ENCODE results near the gene GJC2.

The GJC2 gene

DNA sequence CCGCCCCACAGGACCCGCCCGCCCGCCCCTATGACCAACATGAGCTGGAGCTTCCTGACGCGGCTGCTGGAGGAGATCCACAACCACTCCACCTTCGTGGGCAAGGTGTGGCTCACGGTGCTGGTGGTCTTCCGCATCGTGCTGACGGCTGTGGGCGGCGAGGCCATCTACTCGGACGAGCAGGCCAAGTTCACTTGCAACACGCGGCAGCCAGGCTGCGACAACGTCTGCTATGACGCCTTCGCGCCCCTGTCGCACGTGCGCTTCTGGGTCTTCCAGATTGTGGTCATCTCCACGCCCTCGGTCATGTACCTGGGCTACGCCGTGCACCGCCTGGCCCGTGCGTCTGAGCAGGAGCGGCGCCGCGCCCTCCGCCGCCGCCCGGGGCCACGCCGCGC, 8.0 kb downstream of the GJC2 start:
- Mint-ChIP-seq H3K27ac (no peak overlapping the region), H3K4me3 (peak overlapping the region; percentile 22 to 46)
- peak; percentile 33 for ATAC-seq

GRCh38 chr1:228158151-228159007, 8.6 kb downstream of the GJC2 start:
- DNase-seq (no peak), ATAC-seq (peak; percentile 21)
- Mint-ChIP-seq H3K4me3 (no peak overlapping the region), H3K27ac (no peak overlapping the region), H3K27me3 (no peaks in the 10 kb centered on the region), H3K9me3 (no peaks in the 10 kb centered on the region), H3K4me1 (peaks cover 57% of the 10 kb centered on the region)

More for the DNA sequence above, 8.0 kb downstream of the GJC2 start:
- H3K9me3 Mint-ChIP-seq, result no peaks in the 10 kb centered on the region
- H3K4me1 Mint-ChIP-seq, result peaks cover 53% of the 10 kb centered on the region
- no peaks in the 10 kb centered on the region for H3K27me3 Mint-ChIP-seq
- DNase-seq, result no peak

DNA sequence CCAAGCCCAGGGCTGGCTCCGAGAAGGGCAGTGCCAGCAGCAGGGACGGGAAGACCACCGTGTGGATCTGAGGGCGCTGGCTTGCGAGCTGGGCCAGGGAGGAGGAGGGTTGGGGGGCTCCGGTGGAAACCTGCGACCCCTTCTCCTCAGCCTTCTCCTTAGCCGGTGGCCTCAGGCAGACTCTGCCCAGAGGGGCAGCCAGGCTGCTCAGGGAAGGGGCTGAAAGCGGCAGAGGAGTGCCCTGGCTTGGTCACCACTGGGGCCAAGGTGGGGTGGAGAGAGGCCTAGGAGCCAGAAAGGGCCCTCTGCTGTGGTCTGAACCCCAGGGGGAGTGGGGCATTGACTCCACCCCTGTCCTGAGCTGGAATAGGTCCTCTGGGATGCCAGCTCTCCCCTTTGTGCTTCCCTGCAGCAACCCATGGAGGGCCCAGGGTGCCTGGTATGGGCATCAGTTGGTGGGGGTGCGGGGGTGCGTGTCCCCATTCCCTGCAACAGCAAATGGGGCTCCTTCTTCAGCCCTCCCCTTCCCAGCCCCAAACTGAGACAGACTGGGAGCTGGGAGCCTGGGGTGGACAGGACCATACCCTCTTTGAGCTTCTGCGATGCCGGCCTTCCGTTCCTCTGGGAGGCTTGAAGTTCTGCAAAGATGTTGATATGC, 9.4 kb downstream of the GJC2 start:
- Mint-ChIP-seq H3K27me3 (no peaks in the 10 kb centered on the region), H3K27ac (no peak overlapping the region)

GRCh38 chr1:228160201-228160761, 10.6 kb downstream of the GJC2 start:
- Mint-ChIP-seq H3K27ac (no peak overlapping the region), H3K9me3 (no peaks in the 10 kb centered on the region), H3K4me3 (no peak overlapping the region), H3K27me3 (no peaks in the 10 kb centered on the region), H3K4me1 (peaks cover 57% of the 10 kb centered on the region)
- no peak for ATAC-seq
- DNase-seq, result no peak

More for the DNA sequence above, 9.4 kb downstream of the GJC2 start:
- no peak for DNase-seq
- Mint-ChIP-seq H3K4me3 (no peak overlapping the region), H3K4me1 (peaks cover 60% of the 10 kb centered on the region), H3K9me3 (no peaks in the 10 kb centered on the region)
- no peak for ATAC-seq

DNA sequence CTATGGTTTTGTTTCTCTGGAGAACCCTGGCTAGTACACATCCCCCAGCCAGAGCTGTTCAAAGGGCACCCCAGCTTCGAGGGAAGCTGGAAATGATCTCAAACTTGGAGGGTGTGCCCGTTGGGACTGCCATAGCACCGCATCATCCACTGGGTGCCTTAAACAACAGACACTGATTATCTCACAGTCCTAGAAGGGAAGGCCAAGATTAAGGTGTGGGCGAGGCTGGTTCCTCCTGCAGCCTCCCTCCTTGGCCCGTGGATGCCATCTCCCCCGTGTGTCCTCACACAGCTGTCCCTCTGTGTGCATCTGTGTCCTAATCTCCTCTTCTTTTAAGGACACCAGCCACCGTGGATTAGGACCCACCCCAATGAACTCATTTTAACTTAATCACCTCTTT, 11.6 kb downstream of the GJC2 start:
- Mint-ChIP-seq H3K4me3 (no peak overlapping the region), H3K27ac (no peak overlapping the region), H3K9me3 (no peaks in the 10 kb centered on the region), H3K27me3 (no peaks in the 10 kb centered on the region), H3K4me1 (peaks cover 46% of the 10 kb centered on the region)
- ATAC-seq (no peak), DNase-seq (no peak)

DNA sequence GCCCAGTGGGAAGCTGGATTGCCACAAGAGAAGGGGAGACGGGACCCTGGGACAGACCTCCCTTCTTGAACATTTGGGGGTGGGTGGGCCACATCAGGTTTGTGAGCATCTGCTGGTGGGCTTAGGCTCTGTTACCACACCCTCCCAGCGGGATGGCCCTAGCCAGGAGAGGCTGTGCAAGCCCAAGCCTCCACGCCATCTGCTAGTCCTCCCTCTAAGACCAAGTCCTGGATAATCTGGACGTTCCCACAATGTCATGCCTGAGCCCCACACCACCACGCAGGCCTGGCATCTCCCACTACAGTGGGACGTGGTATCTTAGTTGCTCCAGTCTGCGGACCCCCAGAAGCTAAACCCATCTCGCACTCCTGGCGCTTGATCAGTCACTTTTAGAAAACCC, 12.1 kb downstream of the GJC2 start:
- H3K27ac Mint-ChIP-seq, result peak overlapping the region in 1 of 2 donors; percentile 61
- no peaks in the 10 kb centered on the region for H3K27me3 Mint-ChIP-seq
- peak overlapping the region in 1 of 2 donors; percentile 45 for H3K4me3 Mint-ChIP-seq
- peaks cover 46% of the 10 kb centered on the region for H3K4me1 Mint-ChIP-seq
- H3K9me3 Mint-ChIP-seq, result no peaks in the 10 kb centered on the region
- ATAC-seq (no peak), DNase-seq (no peak)

DNA sequence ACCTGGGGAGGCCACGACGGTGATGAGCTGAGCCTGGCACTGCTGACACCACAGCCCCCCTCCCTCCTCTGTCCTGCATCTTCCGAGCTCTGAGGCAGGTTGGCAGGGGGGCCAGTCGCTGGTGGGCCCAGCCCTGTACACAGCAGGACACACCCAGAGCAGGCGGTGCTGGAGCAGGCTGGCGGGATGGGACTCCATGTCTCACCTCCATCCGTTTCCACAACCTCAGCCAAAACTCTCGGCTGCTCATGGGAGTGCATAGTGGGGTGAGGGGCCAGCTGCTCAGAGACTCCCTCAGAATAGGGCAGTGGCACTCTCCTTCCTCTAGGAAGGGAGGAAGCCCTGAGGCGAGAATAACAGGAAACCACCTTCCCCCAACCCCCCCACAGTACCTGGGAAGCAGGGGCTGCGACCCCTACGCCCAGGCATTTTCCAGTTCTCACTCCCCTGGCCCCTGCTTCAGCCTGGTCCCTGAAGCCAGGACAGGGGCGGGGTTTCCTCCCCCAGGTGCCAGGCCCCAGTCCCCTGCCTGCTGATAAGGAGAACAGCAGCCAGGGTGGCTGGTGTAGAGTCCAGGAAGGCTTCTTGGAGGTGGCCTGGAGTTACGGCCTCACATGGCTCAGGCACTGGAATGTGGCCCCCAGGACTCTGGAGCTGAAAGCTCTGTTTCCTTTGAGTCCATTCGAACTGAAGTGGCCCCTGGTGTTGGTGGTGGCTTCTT, 12.7 kb downstream of the GJC2 start:
- DNase-seq, result no peak

GRCh38 chr1:228163007-228163753, 13.4 kb downstream of the GJC2 start:
- ATAC-seq (no peak), DNase-seq (no peak)
- Mint-ChIP-seq H3K9me3 (no peaks in the 10 kb centered on the region), H3K27me3 (no peaks in the 10 kb centered on the region), H3K4me3 (no peak overlapping the region), H3K4me1 (peaks cover 51% of the 10 kb centered on the region), H3K27ac (peak overlapping the region; percentile 61 to 78)

More for the DNA sequence above, 12.7 kb downstream of the GJC2 start:
- Mint-ChIP-seq H3K27ac (peak overlapping the region; percentile 61 to 78), H3K9me3 (no peaks in the 10 kb centered on the region), H3K4me1 (peaks cover 45% of the 10 kb centered on the region), H3K27me3 (no peaks in the 10 kb centered on the region), H3K4me3 (peak overlapping the region in 1 of 2 donors; percentile 45)
- ATAC-seq, result no peak

GRCh38 chr1:228163776-228164519, 14.2 kb downstream of the GJC2 start:
- ATAC-seq, result no peak

GRCh38 chr1:228164561-228165371, 15.0 kb downstream of the GJC2 start:
- Mint-ChIP-seq H3K4me1 (peaks cover 63% of the 10 kb centered on the region), H3K27ac (peak overlapping the region; percentile 59 to 87), H3K4me3 (peak overlapping the region; percentile 80 to 93), H3K27me3 (no peaks in the 10 kb centered on the region), H3K9me3 (no peaks in the 10 kb centered on the region)
- DNase-seq (no peak), ATAC-seq (no peak)

More at GRCh38 chr1:228163776-228164519, 14.2 kb downstream of the GJC2 start:
- no peak for DNase-seq
- H3K4me3 Mint-ChIP-seq, result peak overlapping the region; percentile 80 to 93
- peak overlapping the region in 1 of 2 donors; percentile 59 for H3K27ac Mint-ChIP-seq
- no peaks in the 10 kb centered on the region for H3K27me3 Mint-ChIP-seq
- H3K4me1 Mint-ChIP-seq, result peaks cover 57% of the 10 kb centered on the region
- no peaks in the 10 kb centered on the region for H3K9me3 Mint-ChIP-seq

DNA sequence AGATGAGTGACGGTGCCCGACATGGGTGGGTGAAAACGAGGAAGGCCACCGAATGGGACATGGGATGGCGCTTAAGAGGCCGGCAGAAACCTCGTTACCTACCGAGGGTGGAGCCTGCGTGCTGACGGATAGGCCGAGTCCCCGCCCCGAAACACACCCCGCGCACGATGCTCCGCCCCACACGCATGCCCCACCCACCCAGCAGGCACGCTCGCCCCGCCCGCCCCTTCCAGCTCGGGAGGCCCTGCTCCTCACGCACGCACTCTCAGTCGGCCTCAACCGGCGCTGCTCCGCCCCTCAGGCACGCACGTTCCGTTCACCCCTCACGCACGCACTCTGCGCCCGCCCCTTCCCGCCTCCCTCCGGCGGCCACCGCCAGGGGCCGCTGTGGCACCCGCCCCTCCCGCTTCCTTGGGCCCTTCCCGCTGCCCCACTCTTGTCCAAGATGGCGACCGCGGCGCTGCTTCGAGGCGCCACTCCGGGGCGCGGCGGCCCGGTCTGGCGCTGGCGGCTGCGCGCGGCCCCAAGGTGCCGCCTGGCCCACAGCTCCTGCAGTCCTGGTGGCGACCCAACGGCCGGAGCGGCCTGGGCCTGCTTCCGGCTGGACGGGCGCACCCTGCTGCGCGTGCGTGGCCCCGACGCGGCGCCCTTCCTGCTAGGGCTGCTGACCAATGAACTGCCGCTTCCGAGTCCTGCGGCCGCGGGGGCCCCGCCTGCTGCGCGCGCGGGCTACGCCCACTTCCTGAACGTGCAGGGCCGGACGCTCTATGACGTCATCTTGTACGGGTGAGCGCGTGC, 15.8 kb downstream of the GJC2 start, which contains the start of gene IBA57:
Gene IBA57, plus strand, starts transcription at position 433 of the 798 bp plus-strand sequence. Its CDS starts 13 bp downstream, at position 446.
- H3K27ac Mint-ChIP-seq, result peak within 1 kb of the TSS; percentile 88 to 97
- DNase-seq, result peak; percentile 99 to 100
- H3K4me1 Mint-ChIP-seq, result peaks cover 67% of the 10 kb centered on the region
- no peaks in the 10 kb centered on the region for H3K27me3 Mint-ChIP-seq
- ATAC-seq, result peak; percentile 90
- peak within 1 kb of the TSS; percentile 81 to 93 for H3K4me3 Mint-ChIP-seq
- H3K9me3 Mint-ChIP-seq, result no peaks in the 10 kb centered on the region

- ATAC-seq (peak; percentile 19), DNase-seq (peak in 1 of 2 donors; percentile 65)
- Mint-ChIP-seq H3K4me3 (peak overlapping the region; percentile 81 to 85), H3K9me3 (no peaks in the 10 kb centered on the region), H3K27ac (peak overlapping the region; percentile 88 to 97), H3K27me3 (no peaks in the 10 kb centered on the region), H3K4me1 (peaks cover 68% of the 10 kb centered on the region)
Observed at GRCh38 chr1:228166170-228166936, 16.6 kb downstream of the GJC2 start.

All from stimulated activated naive CD8-positive, alpha-beta T cell treated with anti-CD3 and anti-CD28 coated beads, Interleukin-15, amount 100 ng/mL, for 72 hours (primary cell).